ENCODE measurements around the gene HOXB6.

Gene HOXB6

DNA sequence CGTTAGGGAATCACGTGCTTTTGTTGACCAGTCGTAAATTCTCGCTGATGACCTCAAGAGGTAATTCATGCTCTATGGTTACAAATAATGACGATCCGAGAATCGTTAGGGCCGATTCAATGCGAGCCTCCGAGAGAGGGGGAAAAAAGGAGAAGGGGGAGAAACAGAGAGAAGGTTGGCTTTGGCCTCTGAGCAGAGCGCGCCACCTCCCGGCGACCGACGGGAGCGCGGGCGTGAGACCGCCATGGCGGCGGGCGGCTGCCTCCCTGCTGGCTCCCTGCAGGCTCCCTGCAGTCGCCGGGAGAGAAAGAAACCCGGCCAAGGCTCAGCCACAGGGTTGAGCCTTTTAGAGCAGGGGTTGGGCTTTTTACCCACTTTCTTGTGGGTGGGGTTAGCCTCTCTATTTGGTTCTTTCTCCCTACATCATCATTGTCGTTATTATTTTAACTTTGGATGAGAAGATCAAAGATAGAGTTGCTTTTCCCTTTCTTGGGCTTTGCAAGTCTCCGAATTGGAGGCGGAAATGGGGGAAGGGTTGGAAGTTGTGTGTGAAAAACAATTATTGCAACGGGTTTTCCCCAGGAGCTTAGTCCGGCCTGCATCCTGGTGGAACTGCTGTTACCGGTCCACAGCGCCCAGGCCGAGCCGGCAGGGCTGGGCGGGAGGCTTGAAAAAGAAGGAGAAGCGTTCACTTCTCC is 10.8 kb downstream of the HOXB6 start:
- DNase-seq: no peak

- DNase-seq: no peak
Observed at GRCh38 chr17:48593126-48593829, 11.5 kb downstream of the HOXB6 start, which contains the start of gene HOXB5. TSS of gene HOXB5 (minus strand) at chr17:48593779. CDS start at chr17:48593682, 97 bp downstream.

DNA sequence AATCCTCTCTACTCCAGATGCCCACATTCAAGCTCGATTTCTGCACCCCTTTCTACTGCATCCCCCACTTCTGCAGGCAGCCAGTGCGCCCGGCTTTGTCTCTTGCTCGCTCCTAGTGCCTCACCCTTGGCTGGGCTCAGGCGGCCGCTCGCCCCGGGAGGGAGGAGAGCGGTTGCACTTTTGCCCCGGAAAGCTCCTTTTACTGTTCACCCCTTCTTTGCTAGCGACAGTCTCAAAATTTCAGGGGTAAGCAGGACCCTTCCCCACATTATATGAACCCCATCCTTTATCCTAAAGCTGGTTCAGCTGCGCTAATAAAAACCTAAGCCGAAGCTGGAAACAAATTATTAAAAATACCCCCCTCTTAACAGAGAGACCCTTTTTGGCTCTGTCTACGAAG is 12.2 kb downstream of the HOXB6 start:
- DNase-seq: no peak

DNA sequence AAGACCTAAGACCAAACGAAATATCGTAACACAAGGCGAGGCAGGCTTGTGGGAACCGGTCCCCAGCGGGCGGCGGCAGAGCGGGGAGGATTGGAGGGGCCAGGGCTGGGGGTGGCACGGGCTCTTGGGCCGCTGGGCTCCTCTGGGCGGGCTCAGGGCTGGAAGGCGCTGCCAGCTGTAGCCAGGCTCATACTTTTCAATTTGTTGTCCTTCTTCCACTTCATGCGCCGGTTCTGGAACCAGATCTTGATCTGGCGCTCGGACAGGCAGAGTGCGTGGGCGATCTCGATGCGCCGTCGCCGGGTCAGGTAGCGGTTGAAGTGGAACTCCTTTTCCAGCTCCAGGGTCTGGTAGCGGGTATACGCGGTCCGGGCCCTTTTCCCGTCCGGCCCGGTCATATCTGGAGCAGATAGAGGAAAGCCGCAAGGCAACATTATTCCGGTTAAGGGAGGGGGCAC is 12.7 kb downstream of the HOXB6 start:
- DNase-seq: no peak

GRCh38 chr17:48591255-48592056 is 13.3 kb downstream of the HOXB6 start:
- DNase-seq: no peak

GRCh38 chr17:48590607-48591161 is 14.1 kb downstream of the HOXB6 start:
- DNase-seq: no peak

GRCh38 chr17:48589831-48590606 is 14.8 kb downstream of the HOXB6 start, which contains the start of gene HOXB3:
TSS of gene HOXB3 (minus strand) at chr17:48590241. CDS start at chr17:48552474, 37,767 bp downstream.
- no peak for DNase-seq

DNA sequence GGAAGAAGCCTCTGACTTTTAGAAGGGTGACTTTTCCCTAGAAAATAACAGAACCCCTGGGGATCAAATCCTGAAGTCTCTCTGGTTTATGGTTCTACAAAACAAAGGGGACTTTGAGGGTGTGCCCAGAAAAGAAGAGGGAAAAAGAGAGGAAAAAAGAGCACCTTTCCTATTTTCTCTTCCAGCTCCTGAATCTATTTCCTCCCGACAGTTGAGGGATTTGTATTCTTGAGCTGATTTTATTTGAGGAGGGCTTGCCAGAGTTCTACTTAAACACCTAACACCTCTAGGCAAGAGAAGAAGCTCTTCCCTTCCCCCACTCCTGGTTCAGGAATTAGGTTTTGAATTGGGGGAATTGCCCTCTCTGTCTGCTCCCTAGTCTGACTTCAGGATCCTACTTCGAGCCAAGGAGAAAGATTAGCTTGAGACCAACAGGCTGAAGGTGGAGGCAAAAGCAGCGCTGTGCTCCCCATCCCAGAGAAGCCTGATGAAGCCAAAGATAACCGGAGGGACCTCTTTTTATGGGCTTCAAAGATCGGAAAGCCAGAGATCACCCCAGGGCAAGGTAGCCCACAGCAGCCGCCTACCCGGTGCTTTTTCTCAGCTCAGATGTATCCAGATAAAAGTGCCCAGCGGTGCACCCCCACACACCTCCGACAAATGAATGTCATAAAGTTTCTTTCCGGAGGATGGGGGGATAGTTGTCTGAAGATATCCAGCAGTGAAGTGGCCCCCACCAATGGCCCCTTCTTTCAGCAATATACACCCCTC is 15.5 kb downstream of the HOXB6 start:
- DNase-seq: no peak

DNA sequence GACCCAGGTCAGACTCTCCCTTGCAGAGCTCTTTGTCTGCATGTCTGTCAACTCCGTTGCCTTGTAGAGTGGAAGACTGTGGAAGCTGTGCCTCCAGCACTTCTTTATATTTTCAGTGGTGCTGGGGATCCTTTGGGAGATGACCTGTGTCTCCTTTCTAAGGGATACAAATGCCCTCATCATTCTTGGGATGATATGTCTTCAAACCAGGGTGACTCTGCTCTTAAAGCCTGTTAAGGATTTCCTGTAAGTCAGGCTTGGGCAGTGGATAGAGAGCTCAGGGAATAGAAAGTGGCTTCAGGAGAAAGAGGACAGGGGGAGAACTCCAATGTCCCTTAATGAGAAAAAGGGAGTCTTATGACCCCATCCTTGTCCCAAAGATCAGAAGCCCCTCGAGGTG is 16.3 kb downstream of the HOXB6 start:
- DNase-seq: no peak

DNA sequence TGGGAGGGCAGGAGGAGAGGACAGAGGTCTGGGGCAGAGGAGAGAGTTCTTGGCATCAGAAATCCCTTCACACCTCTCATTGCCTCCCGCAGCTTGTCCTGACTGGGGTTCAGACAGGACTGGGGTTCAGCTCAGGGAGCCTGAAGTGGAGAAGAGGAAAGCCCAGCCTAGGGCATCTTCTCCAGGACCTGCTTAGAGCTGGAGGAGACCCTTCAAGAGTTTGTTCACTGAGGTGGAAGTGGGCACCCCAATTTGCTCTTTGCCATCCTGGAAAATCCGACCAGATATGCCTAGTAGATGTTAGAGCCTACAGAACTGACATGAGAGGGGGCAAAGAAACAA is 16.7 kb downstream of the HOXB6 start:
- no peak for DNase-seq

DNA sequence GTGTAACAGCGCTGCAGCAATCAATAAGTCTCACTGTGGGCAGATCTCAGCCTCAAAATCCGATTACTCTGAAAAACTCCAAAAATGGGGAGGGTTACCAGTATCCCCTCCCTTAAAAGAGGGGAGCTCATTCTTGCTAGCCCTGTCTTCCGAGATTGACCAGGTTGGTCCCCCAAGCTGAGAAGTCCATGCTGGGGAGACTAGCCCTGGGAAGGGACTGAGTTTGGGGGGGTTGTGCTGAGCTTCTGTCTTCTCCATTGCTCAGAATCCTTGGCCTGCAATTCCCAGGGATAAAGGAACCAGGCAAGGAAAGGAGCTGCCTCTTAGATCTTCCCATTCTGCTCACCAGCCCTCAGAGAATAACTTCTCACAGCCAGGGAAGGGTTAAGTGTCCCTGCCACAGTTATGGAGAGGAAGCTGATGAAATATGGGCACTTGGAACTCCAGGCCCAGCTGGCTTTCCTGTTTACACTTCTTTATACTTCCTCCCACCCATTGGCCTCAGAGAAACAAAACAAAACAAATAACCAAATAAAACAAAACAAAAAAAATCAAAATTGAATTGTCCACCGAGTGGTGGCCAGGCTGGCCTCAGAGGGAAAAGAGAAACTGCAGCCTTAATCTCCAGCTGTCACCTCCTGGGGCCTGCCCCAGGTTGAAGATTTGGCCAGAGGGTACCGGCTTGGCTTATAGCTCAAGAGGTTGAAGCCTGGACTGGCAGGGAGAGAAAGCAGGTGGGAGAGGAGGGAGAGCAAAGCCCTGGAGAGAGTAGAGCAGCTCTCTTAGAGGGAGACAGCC is 17.3 kb downstream of the HOXB6 start:
- DNase-seq: no peak

DNA sequence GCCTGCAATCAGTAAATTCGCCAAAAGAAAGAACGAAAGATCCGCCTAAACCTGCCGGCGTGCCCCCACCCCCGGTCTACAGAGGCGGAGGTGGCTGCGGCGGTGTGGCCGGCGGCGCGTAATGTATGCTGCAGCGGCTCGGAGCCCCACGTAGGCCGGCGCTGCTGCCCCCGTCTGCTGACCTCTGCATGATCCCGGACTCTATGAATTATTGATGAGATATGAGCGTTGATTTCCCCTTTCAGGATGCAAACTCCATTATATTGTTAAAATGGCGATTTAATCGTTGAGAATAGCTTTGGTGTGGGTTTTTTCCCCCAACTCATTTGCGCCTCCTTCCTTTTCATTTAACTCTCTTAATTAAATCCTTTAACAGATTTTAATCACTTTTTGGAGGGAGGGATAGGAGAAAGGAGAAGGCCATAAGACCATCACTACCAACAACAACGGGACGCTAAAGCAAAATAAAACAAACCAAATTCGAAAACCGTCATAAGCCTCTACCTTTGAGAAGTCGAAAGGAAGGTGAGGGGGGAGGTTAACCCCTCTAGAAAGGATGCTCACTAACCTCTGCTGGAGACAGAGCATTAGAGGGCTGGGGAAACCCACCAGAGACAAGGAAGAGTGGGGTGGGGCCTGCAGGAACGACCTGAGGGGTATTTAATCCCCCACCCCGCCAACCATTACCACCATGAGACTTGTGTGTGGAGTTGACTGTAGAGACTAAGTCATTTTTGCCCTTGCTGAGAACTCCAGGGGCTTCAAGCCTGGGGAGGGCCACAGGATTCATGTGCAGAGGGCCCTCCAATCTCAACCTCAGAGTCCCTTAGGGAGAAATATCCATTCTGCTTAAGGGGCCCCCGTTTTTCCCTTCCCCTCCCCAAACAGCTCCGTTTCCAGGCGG is 18.2 kb downstream of the HOXB6 start:
- DNase-seq: no peak

DNA sequence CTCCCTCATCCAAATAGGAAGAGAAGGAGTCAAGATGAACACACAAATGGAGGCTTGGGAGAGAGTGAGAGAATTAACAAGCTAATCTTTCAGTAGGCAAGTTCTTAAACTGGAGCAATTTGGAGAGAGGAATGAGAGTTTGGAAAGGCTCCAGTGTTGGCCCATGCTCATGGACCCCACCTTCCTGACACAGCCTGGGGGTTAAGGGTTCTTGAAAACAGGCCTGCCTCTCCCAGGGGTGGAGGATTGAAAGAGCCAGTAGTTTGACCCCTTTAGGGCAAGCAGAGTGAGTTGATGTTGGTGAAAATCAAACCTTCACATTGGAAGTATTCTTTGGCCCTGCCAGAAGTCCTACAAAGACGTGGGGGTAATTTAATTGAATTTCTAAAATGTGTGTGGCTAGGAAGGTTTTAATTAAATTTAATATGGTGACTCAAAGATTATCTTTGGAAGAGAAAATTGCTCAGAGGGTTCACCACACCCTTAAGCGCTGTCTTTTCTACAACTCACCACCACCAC is 20.5 kb downstream of the HOXB6 start:
- no peak for DNase-seq

- DNase-seq: no peak
Observed at GRCh38 chr17:48583708-48584222, 21.0 kb downstream of the HOXB6 start.

DNA sequence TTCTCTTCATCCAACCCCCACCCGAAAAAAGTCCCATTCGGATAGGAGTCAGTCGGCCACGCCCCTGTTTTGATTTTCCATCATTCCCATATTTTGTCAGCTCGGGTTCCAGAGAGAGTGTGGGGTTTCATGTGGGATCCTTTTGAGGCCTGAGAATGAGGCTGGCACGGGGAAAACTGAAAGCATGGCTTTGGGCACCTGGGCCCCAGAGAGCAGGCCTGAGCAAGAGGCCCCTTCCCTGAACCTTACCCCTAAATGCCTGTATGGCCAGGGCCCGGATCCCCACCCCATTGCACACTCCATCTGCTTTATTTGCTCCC is 22.1 kb downstream of the HOXB6 start:
- DNase-seq: no peak

- DNase-seq: no peak
Observed at GRCh38 chr17:48579760-48580554, 24.8 kb downstream of the HOXB6 start.

DNA sequence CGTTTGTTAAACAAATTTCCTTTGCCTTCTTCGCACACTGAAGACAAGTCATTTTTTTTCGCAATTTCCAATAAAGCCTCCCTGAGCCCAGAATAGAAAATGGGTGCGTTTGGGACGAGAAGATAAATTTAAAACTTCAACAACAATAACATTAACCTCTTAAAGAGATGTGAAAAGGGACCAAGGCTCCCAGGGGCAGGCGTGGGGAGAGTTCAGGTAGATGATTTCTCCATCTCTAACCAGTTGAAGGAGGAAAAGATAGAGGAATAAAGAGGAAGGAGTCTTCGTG is 25.4 kb downstream of the HOXB6 start:
- no peak for DNase-seq

GRCh38 chr17:48578616-48579470 is 25.9 kb downstream of the HOXB6 start:
- DNase-seq: no peak

All from NCI-H1436 treated with DMSO at 0.1 percent for 48 hours (cell line).